HG02943 (cell line): ENCODE results near the gene ZNF473.
A peak's percentile ranks its signal among the peaks of the same experiment; 100 is the strongest.

Experiments used
- ATAC-seq: cut with Tn5 transposase; IDR thresholded peaks from one replicate; pipeline ENCODE4 v1.9.1; 2021; ENCODE audit warnings: mild to moderate bottlenecking, low read depth, moderate library complexity; ENCODE audit not compliant: unreplicated experiment

ZNF473 gene

DNA sequence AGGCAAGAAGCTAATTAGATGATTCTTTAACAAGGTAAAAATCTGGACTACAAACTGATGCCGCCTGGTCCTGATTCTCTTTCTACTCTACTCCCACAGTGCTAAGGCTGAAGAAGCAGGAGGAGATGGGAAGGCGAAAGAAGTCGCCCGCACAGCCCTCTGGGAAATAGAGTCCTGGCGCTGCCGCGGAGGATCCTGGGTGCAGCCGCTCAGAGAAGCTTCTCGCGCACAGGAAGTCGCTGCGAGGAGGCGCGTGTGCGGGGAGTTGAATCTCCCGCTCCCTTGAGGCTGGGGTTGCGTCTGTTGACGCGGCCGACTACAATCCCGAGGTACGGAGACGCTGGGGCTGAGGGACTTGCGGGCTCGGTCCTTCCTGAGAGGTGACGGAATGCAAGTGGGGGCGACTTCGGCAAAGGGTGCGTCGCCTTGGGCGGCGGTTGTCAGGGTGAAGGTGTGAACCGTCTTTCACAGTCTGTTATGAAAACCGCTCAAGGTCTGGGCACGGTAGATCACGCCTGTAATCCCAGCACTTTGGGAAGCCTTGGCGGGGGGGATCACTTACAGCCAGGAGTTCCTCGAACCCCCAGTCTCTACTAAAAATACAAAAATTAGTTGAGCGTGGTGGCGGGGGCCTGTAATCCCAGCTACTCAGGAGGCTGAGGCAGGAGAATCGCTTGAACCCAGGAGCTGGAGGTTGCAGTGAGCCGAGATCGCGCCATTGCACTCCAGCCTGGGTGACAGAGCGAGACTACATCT lies at the start of gene ZNF473:
Gene ZNF473 (plus strand): TSS at position 212 of the 756 bp plus-strand sequence. CDS start 5,078 bp downstream, outside the sequence.
- peak; percentile 66 for ATAC-seq

DNA sequence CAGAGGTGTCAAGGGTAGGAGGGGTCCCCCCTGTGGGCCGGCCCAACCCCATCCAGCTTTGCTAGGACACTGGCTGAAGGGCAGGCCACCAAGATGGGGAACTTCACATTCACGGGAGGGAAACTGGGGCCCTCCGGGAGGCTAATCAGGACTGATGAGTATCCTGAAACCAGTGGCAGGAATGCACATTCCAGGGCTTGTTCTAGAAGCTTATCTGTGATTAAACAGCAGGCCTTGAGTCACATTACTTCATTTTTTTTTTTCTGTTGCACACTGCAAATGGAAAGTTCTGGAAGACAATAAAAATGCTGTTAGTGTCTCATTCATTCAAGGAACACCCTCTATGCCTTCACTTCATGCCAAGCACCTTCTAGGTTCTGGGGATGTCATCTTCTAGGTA lies 49.3 kb upstream of the ZNF473 start:
- no peak for ATAC-seq

DNA sequence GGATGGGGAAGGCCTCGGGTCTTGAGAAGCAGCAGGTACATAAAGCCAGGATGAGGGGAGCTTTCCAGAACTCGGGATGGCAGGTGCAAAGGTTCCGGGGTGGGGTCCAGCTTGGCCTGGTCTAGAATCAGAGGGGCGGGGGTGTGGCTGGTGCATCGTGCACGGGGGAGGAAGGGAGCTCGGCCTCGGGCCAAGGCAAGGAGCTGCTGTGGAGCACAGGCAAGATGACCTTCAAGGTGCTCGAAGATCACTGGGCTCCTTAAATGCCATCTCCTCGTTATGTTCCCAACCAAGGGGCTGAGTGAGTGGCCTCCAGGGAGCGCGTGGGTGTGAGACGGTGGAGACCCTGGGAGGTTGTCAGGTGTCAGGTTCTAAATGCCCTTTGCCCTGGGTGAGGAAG lies 48.7 kb upstream of the ZNF473 start:
- no peak for ATAC-seq

DNA sequence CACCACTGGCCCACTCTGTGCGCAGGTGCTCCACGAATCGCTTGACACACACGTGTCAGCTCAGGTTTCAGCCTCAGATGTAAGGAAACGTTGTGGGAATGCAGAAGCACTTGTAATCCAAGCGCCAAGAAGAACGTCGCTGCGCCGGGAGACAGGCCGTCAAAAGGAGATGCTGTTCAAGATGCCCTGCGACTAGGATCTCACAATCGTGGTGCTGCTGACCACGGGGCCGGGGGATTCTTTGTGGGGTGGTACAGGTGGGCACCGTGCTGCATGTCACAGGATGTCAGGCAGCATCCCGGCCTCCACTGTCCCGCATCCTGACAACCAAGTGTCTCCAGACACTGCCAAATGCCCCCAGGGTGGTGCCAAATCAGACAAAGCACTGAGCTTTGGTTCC lies 47.9 kb upstream of the ZNF473 start:
- no peak for ATAC-seq

DNA sequence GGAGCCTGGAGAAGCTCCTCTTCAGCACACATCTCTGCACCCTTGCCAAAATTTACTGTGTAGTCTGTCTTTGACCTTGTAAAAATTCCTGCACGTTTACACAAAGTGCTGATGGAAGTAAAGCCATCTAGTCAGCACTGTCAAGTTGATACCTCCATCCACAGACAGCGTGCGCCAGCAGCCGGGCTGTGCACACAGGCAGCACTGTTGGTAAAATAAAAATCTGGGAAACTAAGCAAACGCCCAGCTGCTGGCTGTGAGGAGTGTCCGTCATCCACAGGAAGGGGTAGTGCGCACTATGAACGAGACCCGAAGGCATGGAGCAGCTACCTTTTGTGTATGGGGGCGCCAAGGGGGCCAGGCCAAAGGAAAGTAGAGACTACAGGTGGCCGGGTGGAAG lies 47.5 kb upstream of the ZNF473 start:
- ATAC-seq: no peak

- no peak for ATAC-seq
These were observed 43.9 kb upstream of the ZNF473 start for GRCh38 chr19:49981603-49982593.

- ATAC-seq: no peak
These were observed 42.1 kb upstream of the ZNF473 start for GRCh38 chr19:49983645-49984229.

DNA sequence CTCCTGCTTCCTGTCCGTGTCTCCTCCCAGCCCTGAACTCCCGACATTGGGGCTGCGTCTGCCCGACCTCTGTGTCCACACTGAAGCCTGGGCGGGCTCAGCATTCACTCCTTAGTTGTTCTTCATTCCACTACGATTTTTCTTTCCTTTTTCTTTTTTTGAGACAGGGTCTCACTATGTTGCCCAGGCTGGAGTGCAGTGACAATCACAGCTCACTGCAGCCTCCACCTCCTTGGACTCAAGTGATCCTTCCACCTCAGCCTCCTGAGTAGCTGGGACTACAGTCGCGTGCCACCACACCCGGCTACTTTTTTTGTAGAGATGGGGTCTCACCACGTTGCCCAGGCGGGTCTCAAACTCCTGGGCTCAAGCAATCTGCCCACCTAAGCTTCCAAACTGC lies 41.3 kb upstream of the ZNF473 start:
- no peak for ATAC-seq

DNA sequence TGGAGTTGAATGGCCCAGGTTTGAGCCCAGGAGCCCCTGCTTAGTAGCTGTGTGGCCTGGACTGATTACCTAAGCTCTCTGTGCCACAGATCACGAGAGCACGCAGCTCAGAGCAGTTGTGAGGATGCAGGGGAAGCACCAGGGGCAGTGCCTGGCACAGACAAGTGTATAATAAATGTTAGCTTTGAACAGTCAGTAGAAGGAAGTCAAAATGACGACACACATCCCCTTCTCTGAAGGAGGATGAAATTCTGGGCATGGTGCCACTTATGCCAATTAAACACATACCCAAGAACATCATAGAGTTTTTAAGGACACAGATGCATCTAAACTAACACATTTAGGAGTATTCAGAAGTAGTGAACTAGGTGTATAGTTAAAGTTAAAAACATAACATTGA lies 39.9 kb upstream of the ZNF473 start:
- no peak for ATAC-seq

DNA sequence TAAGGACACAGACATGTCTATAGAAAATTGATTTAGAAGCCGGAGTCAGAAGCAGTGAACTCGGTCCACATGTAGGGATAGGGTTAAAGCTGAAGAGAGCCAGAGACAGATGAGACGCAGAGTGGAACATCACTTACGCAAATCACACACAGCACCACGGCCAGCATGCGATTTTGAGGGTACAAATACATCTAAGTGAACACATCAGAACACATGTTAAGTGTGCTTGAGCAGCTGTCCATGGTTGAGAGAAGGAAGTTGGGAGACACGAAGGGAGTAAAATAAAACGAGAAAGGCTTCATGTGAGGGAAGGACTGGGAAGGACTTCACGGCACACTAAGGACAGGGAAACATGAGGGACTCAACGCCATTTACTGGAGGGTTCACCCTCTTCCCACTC lies 39.5 kb upstream of the ZNF473 start:
- ATAC-seq: no peak

DNA sequence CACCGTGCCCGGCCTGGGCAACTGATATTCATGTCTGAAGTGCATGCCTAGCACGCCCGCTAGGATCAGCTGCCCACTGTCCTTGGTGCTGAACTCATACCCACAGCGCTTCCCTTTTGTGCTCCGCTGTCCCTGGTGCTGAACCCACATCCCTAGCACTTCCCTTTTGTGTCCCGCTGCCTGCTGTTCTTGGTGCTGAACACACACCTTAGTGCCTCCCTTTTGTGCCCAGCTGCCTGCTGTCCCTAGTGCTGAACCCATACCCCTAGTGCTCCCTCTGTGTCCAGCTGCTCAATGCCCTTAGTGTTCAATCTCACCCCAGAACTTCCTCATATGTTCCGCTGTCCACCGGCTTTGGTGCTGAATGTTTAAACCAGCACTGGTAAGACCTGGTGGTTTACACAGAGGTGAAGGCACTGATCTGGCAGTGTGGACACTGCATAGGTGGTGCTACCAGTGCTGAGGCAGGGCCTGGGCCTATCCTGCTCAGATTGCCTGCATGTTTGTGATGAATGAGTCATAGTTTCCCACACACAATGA lies 38.6 kb upstream of the ZNF473 start:
- ATAC-seq: no peak

DNA sequence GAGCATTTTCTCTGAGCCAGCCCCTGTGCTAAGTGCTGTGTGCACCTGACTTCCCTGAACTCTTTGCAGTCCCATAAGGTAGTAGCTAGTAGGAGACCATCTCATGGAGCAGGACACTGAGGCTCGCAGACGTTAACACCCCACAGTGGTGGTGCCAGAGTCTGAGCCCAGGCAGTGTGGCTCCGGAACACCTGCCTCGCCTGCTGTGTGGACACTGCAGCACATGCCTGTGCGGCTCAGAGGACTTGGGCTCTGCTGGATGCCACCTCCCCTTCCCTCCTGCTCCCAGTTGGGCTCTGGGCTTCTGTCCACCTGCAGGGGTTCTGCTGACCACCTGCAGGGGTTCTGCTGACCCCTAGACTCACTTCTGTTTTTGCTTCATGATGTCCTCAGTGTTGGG lies 37.8 kb upstream of the ZNF473 start:
- ATAC-seq: no peak

DNA sequence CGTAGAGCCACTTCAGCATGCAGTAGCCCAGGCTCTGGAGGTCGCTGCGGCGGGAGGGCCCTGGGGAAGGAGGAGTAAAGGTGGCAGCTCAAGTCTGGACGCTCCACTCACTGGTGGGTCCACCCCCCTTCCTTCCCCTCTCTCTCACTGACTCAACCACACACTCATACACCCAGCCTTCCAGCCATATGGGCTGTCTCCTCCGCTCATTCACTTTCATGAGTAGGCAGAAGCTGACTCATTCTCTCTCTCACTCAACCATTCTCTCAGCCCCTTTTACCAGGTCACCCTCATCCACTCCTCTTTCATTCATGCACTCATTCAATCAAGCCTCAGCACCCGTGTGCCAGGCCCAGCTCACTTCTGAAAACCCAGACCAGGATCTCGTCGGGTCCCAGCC lies 37.4 kb upstream of the ZNF473 start:
- no peak for ATAC-seq

DNA sequence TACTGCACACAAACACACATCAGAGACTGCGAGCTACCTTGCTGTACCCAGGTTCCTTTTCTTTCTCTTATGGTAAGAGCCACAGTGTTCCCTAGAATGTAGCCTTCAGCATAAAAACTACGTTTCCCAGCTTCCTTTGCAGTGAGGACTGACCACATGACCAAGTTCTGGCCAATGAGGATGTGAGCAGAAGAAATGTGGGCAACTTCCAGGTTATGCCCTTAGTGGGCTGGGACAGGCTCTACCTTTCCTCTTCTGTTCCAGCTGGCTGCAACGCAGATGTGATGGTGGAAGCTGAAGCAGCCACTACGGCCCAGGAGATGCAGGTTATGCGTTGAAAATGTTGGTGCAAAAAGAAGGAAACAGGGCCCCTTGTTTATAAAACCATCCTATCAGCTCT lies 28.1 kb upstream of the ZNF473 start:
- ATAC-seq: no peak

- ATAC-seq: no peak
These were observed 26.3 kb upstream of the ZNF473 start for GRCh38 chr19:49999371-50000010.

GRCh38 chr19:50000038-50000840 lies 25.6 kb upstream of the ZNF473 start:
- no peak for ATAC-seq

DNA sequence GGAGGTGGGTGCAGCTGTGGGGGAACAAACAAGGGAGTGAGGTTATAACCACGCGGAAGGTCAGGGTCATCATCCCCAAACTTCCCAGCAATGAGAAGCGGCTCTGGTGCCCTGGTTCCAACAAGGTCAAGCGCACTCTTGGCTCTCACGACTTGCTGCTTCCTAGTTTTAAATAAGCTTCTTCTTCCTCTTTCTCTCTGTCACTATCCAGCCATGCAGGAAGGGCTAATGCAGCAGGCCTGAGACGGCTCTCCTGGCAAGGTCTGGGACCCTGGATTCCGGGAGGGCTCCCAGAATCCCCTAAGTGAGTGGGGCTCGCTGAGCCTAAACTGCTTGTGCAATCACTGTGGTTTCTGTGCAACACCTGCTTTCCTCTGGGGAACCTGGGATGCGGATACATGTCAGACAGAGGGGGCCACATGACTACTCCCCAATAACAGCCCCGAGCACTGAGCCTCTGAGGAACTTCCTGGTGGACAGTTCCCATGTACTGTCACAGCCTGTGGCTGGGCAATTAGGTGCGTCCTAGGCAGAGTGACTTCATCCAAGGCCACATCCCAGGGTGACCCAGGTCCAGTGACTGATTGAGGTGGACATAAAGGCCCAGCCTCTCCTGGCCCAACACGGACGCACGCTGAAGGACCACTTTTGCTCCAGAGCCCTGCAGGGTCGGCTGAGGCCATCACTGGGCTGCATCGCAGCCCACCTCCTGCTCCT lies 24.8 kb upstream of the ZNF473 start:
- no peak for ATAC-seq

- no peak for ATAC-seq
These were observed 24.0 kb upstream of the ZNF473 start for GRCh38 chr19:50001775-50002174.

DNA sequence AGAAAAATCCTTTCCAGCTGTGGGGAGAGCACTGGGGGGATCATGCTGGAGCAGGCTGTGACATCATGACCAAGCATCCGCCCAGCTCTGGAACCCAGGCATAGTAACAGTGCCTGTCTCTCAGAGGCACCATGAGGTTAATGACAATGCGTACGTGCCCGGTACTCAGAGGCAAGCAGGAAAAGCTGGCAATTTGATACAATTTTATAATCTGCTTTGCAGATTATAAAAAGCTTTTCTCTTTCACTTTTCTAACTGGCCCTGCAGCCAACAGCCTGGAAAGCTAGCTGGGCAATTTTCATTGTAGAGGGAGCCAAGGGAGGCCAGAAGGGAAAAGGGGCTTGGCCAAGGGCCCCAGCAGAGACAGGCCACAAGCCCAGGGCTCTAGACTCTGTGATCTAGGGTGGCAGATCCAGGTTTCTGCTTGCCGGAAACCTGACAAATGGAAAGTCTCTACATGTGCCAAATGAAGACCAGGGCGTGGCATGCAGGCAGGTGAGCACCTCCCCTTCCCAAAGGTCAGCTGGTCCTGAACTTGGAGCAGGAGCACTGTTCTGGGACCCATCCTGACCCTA lies 23.3 kb upstream of the ZNF473 start:
- no peak for ATAC-seq
